ENCODE results near the gene LPP.

Gene LPP

GRCh38 chr3:188292251-188292650, 138.3 kb downstream of the LPP start:
- no peak overlapping the region for H3K27ac ChIP-seq (ENCODE audit: low read depth, low read length, poor library complexity, severe bottlenecking)
- no peaks in the 10 kb centered on the region for H3K9me2 ChIP-seq (ENCODE audit: low read depth, low read length)
- no peaks in the 10 kb centered on the region for H3F3A ChIP-seq (ENCODE audit: insufficient read depth, low read length)
- no peaks in the 10 kb centered on the region for H3K36me3 ChIP-seq (ENCODE audit: insufficient read depth, low read length)
- TF ChIP-seq CTCF (IDR thresholded peaks at IDR 0.05; ENCODE audit: low read length), result no peak
- TF ChIP-seq EZH2 (IDR thresholded peaks at IDR 0.05; ENCODE audit: borderline replicate concordance, low read length), result no peak
- no peaks in the 10 kb centered on the region for H3K79me2 ChIP-seq (ENCODE audit: insufficient read depth, low read length)
- H3K4me1 ChIP-seq (ENCODE audit: insufficient read depth, low read length, severe bottlenecking), result peaks cover 27% of the 10 kb centered on the region
- no peak overlapping the region for H2AFZ ChIP-seq (ENCODE audit: low read length)
- H3K4me3 ChIP-seq (ENCODE audit: low read depth, low read length, poor library complexity, severe bottlenecking), result no peak overlapping the region
- H3K4me2 ChIP-seq (ENCODE audit: low read length), result no peak overlapping the region
- no peaks in the 10 kb centered on the region for H3K9me3 ChIP-seq (ENCODE audit: low read length)
- no peaks in the 10 kb centered on the region for H4K20me1 ChIP-seq (ENCODE audit: insufficient read depth, low read length)
- H3K27me3 ChIP-seq (ENCODE audit: insufficient read depth, low read length), result no peaks in the 10 kb centered on the region
- H3K9ac ChIP-seq (ENCODE audit: low read length), result no peak overlapping the region

GRCh38 chr3:188292827-188293226, 138.9 kb downstream of the LPP start:
- no peak overlapping the region for H3K27ac ChIP-seq (ENCODE audit: low read depth, low read length, poor library complexity, severe bottlenecking)
- H3K36me3 ChIP-seq (ENCODE audit: insufficient read depth, low read length), result no peaks in the 10 kb centered on the region
- H3K4me3 ChIP-seq (ENCODE audit: low read depth, low read length, poor library complexity, severe bottlenecking), result no peak overlapping the region
- no peak overlapping the region for H3K4me2 ChIP-seq (ENCODE audit: low read length)
- peaks cover 26% of the 10 kb centered on the region for H3K4me1 ChIP-seq (ENCODE audit: insufficient read depth, low read length, severe bottlenecking)
- no peaks in the 10 kb centered on the region for H3K9me3 ChIP-seq (ENCODE audit: low read length)
- no peaks in the 10 kb centered on the region for H3K79me2 ChIP-seq (ENCODE audit: insufficient read depth, low read length)
- H4K20me1 ChIP-seq (ENCODE audit: insufficient read depth, low read length), result no peaks in the 10 kb centered on the region
- TF ChIP-seq EZH2 (IDR thresholded peaks at IDR 0.05; ENCODE audit: borderline replicate concordance, low read length) (no peak), CTCF (IDR thresholded peaks at IDR 0.05; ENCODE audit: low read length) (no peak)
- H3K27me3 ChIP-seq (ENCODE audit: insufficient read depth, low read length), result no peaks in the 10 kb centered on the region
- H2AFZ ChIP-seq (ENCODE audit: low read length), result no peak overlapping the region
- H3K9ac ChIP-seq (ENCODE audit: low read length), result no peak overlapping the region
- H3K9me2 ChIP-seq (ENCODE audit: low read depth, low read length), result no peaks in the 10 kb centered on the region
- no peaks in the 10 kb centered on the region for H3F3A ChIP-seq (ENCODE audit: insufficient read depth, low read length)

GRCh38 chr3:188294113-188294512, 140.2 kb downstream of the LPP start:
- Histone ChIP-seq H3K79me2 (ENCODE audit: insufficient read depth, low read length) (no peaks in the 10 kb centered on the region), H3K9ac (ENCODE audit: low read length) (no peak overlapping the region), H3K4me2 (ENCODE audit: low read length) (no peak overlapping the region), H3K27me3 (ENCODE audit: insufficient read depth, low read length) (no peaks in the 10 kb centered on the region), H4K20me1 (ENCODE audit: insufficient read depth, low read length) (no peaks in the 10 kb centered on the region), H3K9me3 (ENCODE audit: low read length) (no peaks in the 10 kb centered on the region), H3F3A (ENCODE audit: insufficient read depth, low read length) (no peaks in the 10 kb centered on the region), H3K4me1 (ENCODE audit: insufficient read depth, low read length, severe bottlenecking) (peaks cover 19% of the 10 kb centered on the region), H3K27ac (ENCODE audit: low read depth, low read length, poor library complexity, severe bottlenecking) (no peak overlapping the region), H2AFZ (ENCODE audit: low read length) (no peak overlapping the region), H3K4me3 (ENCODE audit: low read depth, low read length, poor library complexity, severe bottlenecking) (no peak overlapping the region), H3K9me2 (ENCODE audit: low read depth, low read length) (no peaks in the 10 kb centered on the region), H3K36me3 (ENCODE audit: insufficient read depth, low read length) (no peaks in the 10 kb centered on the region)
- TF ChIP-seq CTCF (IDR thresholded peaks at IDR 0.05; ENCODE audit: low read length) (no peak), EZH2 (IDR thresholded peaks at IDR 0.05; ENCODE audit: borderline replicate concordance, low read length) (no peak)
